AG09319 (cell line): ENCODE data around the gene OR13H1.

Experiments
- DNase-seq: peaks from one replicate; pipeline ENCODE4 v3.0.0-alpha.2; 2010; ENCODE audit warnings: low read depth; ENCODE audit errors: extremely low read depth
- CTCF ChIP-seq: IDR thresholded peaks from 2 replicates; pipeline ENCODE4 v1.5.1; 2011; ENCODE audit warnings: low read depth, mild to moderate bottlenecking, inconsistent platforms, low read length, moderate library complexity

OR13H1 gene

GRCh38 chrX:131588995-131589394, 45.1 kb downstream of the OR13H1 start:
- no peak for TF ChIP-seq CTCF
- DNase-seq, result no peak
